NCI-H1417 (cell line): Measurements from ENCODE around the gene GNG14.
A peak's percentile ranks its signal among the peaks of the same experiment; 100 is the strongest.
"Not testable (repeated sequence)": the region's sequence is repeated elsewhere in the genome, so short reads cannot be mapped to it uniquely, and the experiment has no call there.

Source experiments
- DNase-seq, 3 experiments: peaks; one replicate each; lab custom pipeline; 2025; lab: John Stamatoyannopoulos, UW

Gene GNG14

GRCh38 chr19:12723641-12724426, 36.0 kb downstream of the GNG14 start, which contains the start of gene TNPO2:
TSS of gene TNPO2 (minus strand) at chr19:12723932. CDS start at chr19:12720977, 2,955 bp downstream.
- peak; percentile 51 to 87 (median 79) for DNase-seq

GRCh38 chr19:12725612-12726011, 37.8 kb downstream of the GNG14 start:
- DNase-seq: not testable (repeated sequence)

GRCh38 chr19:12726988-12727316, 39.2 kb downstream of the GNG14 start:
- no peak for DNase-seq

- no peak for DNase-seq
Measured at GRCh38 chr19:12727745-12728433, 40.1 kb downstream of the GNG14 start.

GRCh38 chr19:12730064-12730463, 42.3 kb downstream of the GNG14 start:
- no peak for DNase-seq

GRCh38 chr19:12731337-12731736, 43.5 kb downstream of the GNG14 start:
- no peak for DNase-seq

- DNase-seq: peak in 1 of 3 experiments; percentile 50
Measured at GRCh38 chr19:12733369-12734214, 45.8 kb downstream of the GNG14 start.

GRCh38 chr19:12736995-12737834, 49.4 kb downstream of the GNG14 start, which contains the start of gene GET3:
TSS of gene GET3 (plus strand) at chr19:12737497. CDS start at chr19:12737506, 9 bp downstream.
- peak; percentile 95 to 100 (median 96) for DNase-seq

GRCh38 chr19:12737835-12738351, 50.1 kb downstream of the GNG14 start:
- no peak for DNase-seq
